GM18508 (cell line): ENCODE measurements around the gene EGFR.
"Not testable (repeated sequence)": the region's sequence is repeated elsewhere in the genome, so short reads cannot be mapped to it uniquely, and the experiment has no call there.

ENCODE experiments used
- ATAC-seq: cut with Tn5 transposase; IDR thresholded peaks from one replicate; pipeline ENCODE4 v1.9.1; 2021; ENCODE audit warnings: moderate number of reproducible peaks; ENCODE audit not compliant: insufficient read depth, unreplicated experiment

The EGFR gene

DNA sequence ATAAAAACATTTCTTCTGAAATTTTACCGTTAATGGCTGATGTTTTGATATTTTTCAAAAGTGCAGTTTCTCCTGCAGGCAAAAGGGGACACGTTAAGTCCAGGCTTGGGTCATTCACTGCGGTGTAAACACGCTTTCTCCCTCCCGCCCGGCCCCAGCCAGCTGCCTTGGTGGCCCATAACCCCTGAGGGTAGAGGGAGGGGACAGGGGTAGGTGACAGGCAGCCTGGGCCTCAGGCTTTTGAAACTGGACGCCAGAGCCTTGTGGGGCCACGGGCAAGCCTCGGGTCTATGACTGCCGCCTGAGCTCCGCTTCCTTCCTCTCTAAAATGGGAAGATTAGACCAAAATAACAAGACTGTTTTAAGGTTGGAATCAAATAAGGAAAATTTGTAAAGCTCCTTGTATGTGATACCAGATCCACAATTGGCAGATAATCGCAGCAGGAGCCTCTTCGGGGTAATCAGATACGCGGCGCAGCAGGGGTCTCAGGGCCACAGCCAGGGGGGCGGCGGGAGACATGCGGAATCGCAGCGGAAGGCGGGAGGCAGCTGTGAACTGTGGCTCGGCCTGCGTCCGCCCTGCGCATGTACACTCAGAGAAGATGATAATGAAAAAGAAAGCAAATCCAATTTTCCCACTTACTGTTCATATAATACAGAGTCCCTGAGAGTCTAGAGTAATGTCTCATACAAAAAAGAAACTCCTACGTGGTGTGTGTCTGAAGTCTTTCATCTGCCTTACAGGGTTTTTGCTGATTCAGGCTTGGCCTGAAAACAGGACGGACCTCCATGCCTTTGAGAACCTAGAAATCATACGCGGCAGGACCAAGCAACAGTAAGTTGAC is 138.3 kb downstream of the EGFR start:
- no peak for ATAC-seq

DNA sequence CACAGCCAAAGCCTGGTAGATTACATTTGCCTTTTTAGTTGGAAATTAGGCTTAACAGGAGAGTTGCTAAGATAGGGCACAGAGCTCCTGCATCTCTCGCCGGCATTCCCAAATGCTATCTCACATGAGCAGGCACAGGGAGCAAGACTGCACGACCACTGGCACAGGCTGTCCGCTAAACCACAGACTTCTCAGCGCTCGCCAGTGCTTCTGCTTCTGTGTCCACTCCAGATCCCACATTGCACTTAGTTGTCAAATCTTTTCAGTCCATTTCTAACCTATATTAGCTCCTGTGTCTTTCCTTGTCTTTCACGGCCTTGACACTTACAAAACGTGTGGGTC is 138.9 kb downstream of the EGFR start:
- no peak for ATAC-seq

DNA sequence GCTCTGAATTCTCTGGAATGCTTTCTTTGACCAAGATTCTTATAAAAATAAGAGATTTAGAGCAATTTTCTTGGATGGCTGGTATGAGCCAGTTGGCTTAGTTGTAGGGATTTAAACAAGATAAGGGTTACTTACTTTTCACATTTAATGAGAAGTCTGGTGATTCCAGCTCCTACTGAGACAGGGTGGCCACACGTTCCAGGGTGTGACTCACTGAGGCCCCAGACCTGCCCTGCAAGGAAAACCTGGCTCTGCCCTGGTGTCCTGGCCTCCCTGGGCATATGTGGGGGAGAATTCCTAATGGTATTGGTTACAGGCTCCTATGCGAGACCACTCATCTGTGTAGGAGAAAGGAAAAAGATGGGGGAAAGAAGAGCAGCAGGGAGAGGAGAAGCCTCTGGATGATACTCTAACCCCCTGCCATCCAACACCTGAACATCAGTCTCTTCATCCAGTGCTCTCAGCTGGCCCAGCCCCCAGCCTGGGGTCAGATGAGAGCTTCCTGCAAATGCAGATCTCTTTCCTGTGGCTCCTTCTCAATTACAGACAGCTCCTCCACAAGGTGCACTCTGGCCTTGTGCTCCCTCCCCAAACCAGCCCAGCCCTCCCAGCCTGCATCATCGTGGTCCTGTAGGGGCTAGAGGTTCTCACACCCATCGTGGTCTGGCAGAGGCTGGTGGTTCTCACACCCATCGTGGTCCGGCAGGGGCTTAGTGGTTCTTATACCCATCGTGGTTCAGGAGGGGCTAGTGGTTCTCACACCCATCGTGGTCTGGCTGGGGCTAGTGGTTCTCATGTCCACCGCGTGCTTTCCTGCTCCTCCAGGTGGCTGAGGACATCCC is 139.9 kb downstream of the EGFR start:
- no peak for ATAC-seq

DNA sequence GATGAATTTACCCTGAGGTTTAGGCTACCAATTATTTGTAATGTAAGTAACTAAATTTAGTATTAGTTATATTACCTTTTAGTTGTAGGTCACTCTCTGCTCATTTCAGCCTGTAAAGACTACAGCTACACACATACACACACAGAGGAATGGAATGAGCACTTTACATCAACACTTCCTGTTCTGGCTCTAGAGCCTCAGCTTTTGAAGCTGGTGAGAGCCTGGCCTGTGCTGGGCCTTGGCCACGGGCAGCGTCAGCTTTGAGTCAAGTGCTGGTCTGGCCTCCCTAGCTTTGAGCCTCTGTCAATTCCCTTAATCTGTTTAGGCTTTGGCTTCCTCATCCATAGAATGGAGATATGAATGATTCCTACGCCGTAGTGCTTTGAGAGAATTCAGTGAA is 141.7 kb downstream of the EGFR start:
- no peak for ATAC-seq

DNA sequence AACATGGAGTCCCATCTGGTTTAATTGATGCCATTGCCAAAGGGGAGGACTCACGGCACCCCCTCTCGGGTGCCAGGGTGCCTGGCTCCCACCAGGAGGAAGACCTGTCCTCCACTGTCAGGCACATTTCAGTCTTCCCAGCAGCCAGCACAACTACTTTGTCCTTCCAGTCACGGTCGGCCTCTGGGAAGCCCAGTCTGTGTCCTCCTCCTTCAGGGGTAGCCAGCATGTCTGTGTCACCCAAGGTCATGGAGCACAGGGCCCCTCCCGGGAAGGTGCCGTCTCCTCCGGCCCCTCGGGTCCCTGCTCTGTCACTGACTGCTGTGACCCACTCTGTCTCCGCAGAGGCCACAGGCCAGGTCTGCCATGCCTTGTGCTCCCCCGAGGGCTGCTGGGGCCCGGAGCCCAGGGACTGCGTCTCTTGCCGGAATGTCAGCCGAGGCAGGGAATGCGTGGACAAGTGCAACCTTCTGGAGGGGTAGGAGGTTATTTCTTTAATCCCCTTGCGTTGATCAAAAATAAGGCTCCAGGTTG is 142.4 kb downstream of the EGFR start:
- no peak for ATAC-seq

DNA sequence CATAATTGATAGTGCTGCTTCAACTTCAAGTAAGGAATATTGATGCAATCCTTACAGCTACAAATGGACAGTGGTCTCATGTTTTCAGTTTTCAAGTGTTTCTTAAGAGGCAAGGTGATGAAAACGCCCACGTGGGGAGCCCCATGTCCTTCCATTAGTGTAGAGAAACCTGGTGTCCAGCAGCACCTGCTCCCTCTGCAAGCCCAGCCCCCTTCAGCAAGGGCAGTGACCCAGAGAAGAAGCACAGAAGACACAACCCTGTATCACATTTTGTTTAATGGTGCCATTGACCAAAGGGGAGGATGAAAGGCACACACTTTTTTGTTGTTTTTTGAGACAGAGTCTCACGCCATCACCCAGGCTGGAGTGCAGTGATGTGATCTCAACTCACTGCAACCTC is 143.7 kb downstream of the EGFR start:
- no peak for ATAC-seq

DNA sequence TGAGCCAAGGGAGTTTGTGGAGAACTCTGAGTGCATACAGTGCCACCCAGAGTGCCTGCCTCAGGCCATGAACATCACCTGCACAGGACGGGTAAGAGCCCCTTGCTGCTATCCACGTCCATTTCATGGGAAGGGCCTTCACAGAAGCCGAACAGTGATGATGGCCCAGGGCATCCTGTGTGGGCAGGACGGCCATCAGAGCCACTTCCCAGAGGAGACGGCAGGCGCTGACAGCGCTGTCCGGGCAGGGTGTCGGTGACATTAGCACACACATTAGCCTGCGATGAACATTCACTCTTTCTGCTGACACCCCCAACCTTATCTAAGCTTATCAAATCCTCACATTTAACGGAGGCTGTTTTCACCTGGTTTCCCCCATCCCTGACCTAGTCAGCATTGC is 144.9 kb downstream of the EGFR start:
- no peak for ATAC-seq

DNA sequence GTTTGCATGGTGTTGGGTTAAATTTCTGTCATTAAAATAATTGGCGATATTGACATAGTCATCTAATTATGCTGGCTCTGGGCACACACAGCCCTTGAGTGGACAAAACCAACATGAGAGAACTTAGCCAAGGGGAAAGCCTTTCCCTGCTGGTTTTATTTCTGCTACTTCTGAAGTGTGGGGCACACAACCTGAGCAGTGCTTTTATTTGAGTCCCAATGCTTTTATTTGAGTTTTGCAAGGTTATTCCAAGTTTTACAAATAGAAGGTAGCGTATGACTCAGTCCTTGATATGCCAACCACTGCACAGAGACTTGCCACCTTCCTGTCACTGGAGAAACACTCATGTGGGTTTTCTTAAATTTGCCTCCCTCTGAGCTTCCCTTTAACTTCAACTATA is 145.7 kb downstream of the EGFR start:
- ATAC-seq: no peak

DNA sequence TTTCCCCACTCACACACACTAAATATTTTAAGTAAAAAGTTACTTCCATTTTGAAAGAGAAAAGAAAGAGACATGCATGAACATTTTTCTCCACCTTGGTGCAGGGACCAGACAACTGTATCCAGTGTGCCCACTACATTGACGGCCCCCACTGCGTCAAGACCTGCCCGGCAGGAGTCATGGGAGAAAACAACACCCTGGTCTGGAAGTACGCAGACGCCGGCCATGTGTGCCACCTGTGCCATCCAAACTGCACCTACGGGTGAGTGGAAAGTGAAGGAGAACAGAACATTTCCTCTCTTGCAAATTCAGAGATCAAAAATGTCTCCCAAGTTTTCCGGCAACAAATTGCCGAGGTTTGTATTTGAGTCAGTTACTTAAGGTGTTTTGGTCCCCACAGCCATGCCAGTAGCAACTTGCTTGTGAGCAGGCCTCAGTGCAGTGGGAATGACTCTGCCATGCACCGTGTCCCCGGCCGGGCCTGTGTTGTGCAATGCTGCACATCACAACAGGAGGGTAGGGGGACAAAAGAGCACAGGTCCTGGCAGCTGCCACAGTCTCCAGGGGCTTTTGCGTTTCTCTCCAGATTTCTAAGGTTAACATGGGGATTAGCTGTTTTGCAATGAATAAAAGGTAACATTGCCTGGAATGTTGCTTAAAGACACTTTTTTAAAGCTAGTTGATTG is 146.5 kb downstream of the EGFR start:
- no peak for ATAC-seq

DNA sequence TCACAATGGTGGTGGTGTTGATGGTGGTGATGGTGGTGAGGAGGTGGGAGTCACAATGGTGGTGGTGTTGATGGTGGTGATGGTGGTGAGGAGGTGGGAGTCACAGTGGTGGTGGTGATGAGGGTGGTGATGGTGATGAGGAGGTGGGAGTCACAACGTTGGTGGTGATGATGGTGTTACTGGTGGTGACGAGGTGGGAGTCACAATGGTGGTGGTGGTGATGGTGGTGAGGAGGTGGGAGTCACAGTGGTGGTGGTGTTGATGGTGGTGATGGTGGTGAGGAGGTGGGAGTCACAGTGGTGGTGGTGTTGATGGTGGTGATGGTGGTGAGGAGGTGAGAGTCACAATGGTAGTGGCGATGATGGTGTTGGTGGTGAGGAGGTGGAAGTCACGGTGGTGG is 148.5 kb downstream of the EGFR start:
- not testable (repeated sequence) for ATAC-seq

DNA sequence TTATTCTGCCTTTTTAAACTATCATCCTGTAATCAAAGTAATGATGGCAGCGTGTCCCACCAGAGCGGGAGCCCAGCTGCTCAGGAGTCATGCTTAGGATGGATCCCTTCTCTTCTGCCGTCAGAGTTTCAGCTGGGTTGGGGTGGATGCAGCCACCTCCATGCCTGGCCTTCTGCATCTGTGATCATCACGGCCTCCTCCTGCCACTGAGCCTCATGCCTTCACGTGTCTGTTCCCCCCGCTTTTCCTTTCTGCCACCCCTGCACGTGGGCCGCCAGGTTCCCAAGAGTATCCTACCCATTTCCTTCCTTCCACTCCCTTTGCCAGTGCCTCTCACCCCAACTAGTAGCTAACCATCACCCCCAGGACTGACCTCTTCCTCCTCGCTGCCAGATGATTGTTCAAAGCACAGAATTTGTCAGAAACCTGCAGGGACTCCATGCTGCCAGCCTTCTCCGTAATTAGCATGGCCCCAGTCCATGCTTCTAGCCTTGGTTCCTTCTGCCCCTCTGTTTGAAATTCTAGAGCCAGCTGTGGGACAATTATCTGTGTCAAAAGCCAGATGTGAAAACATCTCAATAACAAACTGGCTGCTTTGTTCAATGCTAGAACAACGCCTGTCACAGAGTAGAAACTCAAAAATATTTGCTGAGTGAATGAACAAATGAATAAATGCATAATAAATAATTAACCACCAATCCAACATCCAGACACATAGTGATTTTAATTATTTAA is 151.7 kb downstream of the EGFR start:
- ATAC-seq: no peak

DNA sequence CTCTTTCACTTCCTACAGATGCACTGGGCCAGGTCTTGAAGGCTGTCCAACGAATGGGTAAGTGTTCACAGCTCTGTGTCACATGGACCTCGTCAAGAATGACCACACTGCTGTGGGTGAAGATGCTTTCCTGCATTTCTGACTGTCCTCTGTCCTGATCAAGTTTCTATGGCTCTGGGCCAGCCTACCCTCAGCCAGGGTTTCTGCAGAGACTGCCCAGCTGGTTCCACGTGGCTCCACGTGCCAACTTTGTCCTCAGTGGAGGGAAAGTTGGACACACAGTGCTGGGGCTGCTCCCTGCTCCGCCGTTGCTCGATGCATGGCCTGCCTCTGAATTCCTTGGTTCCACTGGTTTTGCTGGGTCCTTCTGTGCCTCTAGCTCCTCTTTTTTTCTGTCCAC is 152.3 kb downstream of the EGFR start:
- no peak for ATAC-seq

DNA sequence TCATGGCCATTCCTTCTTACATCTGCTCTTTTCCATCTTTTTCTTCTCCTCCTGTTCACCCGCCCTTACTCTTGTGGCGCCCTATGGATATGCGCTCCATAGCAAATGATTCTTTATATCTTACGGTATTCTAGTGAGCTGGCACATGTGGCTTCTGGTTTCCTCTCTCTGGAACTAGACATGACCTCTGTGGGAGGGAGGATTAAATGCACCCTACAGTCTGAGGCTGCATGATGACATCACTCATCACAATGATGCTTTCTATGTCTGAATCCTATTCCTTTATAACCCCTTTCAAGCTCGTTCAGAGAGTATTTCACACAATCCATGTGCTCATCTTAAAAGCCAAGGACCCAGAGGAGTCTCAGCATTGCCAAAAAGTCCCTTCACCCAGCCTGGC is 153.3 kb downstream of the EGFR start:
- no peak for ATAC-seq

DNA sequence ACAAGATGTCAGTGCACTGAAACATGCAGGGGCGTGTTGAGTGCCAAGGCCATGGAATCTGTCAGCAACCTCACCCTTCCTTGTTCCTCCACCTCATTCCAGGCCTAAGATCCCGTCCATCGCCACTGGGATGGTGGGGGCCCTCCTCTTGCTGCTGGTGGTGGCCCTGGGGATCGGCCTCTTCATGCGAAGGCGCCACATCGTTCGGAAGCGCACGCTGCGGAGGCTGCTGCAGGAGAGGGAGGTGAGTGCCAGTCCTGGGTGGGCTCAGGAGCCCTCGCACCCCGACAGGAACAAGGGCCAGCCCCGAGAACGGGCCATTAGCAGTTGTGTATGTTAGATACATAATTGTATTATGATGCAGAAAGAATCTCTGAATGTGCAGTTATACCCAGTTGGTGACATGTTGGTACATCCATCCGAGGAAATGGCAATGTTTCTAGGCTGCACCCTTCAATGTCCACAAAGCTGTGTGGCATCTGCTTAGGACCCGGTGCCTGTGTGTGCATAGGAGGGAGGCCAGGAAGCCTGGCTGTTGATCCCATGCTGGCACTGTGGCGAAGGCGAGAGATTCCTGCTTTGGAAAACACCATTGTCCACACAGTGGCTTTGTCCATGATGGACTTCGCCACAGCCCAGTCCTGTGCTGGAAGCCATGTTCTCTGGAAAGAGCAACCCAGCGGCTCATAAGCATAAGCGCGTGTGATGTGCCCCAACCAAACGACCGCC is 154.2 kb downstream of the EGFR start:
- no peak for ATAC-seq

DNA sequence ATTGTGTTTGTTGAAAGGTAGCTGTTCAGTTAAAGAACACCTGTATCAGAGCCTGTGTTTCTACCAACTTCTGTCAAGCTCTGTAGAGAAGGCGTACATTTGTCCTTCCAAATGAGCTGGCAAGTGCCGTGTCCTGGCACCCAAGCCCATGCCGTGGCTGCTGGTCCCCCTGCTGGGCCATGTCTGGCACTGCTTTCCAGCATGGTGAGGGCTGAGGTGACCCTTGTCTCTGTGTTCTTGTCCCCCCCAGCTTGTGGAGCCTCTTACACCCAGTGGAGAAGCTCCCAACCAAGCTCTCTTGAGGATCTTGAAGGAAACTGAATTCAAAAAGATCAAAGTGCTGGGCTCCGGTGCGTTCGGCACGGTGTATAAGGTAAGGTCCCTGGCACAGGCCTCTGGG is 154.9 kb downstream of the EGFR start:
- no peak for ATAC-seq

DNA sequence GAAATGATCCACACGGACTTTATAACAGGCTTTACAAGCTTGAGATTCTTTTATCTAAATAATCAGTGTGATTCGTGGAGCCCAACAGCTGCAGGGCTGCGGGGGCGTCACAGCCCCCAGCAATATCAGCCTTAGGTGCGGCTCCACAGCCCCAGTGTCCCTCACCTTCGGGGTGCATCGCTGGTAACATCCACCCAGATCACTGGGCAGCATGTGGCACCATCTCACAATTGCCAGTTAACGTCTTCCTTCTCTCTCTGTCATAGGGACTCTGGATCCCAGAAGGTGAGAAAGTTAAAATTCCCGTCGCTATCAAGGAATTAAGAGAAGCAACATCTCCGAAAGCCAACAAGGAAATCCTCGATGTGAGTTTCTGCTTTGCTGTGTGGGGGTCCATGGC is 155.6 kb downstream of the EGFR start:
- ATAC-seq: no peak

DNA sequence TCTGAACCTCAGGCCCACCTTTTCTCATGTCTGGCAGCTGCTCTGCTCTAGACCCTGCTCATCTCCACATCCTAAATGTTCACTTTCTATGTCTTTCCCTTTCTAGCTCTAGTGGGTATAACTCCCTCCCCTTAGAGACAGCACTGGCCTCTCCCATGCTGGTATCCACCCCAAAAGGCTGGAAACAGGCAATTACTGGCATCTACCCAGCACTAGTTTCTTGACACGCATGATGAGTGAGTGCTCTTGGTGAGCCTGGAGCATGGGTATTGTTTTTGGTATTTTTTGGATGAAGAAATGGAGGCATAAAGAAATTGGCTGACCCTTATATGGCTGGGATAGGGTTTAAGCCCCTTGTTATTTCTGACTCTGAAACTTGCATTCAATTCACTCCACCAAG is 156.0 kb downstream of the EGFR start:
- no peak for ATAC-seq

DNA sequence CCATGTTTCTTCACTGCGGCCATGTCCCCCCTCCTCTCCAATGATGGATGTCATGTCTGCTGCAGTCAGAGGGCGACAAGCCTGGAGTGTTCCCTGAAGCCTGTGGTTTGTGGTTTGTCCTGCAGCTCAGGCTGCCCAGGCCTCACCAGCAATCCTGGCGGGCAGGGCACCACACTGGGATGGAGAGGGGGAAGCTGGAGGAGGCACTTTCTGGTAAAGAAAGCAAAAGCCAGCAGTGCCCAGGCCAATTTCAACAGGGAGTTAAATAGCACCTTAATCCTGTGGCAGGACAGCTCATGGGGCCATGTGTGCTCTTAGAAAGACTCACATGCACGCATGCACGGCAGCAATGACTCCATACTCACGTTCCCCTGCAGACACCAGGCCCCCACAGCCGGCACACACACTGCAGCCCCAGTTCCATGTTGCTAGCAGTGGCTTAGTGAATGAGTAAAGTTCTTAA is 158.3 kb downstream of the EGFR start:
- no peak for ATAC-seq

DNA sequence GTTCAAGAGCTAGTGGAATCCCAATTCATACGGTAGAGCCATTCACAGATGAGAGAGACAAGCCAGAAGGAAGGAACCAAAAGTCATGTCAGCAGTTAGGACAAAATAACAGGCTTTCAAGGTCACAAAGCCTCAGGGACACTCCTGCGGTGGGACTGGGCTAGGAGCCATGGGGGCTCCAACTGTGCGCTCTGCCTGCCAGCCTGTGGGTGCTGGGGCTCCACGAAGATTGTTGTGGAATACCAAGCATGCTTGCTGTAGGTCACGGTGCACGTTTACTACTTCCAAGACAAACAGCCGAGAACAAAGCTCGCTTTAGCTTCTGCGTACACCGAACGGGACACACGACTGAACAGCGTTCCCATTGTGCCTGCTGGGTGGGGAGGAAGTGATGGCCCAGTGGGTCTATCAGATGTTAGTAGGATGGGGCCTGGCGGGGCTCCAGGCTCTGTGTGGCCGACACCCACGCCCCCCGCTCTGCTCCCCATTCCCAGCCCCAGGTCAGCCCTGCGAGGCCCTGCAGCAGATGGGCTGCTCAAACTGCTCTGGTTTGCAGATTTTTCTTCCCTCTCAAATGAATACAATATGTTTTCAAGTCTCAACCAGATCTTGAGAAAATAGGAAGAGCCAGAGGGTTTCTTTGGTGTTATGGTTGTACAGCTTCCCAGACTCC is 158.9 kb downstream of the EGFR start:
- no peak for ATAC-seq
